GOT3 (cell line): ENCODE results near the gene PSPH.
"Not testable (repeated sequence)": the region's sequence is repeated elsewhere in the genome, so short reads cannot be mapped to it uniquely, and the experiment has no call there.

Experiments used
- DNase-seq: peaks from one replicate; lab custom pipeline; 2025; ENCODE audit warnings: mixed read lengths; lab: John Stamatoyannopoulos, UW

The PSPH gene

DNA sequence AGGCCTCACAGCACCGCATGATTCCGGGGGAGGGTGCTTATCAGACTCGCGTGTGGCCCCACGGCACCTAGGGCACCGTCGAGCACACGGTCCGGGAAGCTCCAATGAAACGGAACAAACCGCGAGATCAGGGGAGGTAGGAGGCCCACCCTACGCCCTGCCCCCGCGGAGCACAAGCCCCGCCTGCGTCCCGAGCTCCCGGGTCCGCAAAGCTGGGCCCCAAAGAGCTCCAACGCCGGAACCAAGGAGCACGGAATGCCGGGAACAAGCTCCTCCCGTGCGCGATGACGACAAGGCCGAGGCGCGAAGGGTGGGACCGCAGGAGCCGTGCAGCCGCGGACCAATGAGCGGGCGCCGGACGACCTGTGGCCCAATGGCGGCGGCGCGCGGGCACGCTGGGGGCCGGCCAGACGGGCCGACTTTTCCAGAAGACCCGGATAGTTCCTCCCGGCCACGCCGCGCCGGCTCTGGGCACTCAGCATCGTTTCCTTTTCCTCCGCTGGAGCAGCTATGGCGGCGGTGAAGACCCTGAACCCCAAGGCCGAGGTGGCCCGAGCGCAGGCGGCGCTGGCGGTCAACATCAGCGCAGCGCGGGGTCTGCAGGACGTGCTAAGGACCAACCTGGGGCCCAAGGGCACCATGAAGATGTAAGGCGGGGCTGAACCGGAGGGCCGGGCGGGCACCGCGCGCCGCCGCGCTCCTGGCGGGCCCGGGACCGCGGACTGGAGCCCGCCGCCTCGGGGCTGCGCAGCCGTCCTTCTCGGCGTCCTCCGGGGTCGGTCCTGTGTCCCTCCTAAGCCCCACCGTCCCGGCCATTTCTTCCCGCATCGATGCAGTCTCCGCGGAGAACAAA, at the start of gene PSPH, which contains the start of gene CCT6A:
PSPH (minus strand) TSS at position 106 of the 853 bp plus-strand sequence. CDS start 30,232 bp downstream, outside the sequence.
CCT6A (plus strand) TSS at position 427 of the 853 bp plus-strand sequence; CDS start at position 511, 84 bp downstream.
- peak; percentile 97 for DNase-seq

DNA sequence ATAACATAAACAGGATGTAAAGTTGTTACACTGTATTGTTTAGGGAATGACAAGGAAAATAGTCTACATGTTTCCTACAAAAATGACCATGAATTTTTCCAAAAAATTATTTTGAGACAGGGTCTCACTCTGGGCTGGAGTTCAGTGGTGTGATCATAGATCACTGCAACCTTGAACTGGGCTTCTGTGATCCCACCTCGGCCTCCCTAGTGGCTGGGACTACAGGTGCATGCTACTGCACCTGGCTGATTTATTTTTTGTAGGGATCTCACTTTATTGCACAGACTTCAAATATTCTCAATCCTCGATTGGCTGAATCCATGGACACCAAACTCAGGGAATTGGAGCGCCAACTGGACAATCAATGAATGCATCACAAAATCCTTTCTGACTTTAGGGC, 48.4 kb upstream of the PSPH start:
- no peak for DNase-seq

DNA sequence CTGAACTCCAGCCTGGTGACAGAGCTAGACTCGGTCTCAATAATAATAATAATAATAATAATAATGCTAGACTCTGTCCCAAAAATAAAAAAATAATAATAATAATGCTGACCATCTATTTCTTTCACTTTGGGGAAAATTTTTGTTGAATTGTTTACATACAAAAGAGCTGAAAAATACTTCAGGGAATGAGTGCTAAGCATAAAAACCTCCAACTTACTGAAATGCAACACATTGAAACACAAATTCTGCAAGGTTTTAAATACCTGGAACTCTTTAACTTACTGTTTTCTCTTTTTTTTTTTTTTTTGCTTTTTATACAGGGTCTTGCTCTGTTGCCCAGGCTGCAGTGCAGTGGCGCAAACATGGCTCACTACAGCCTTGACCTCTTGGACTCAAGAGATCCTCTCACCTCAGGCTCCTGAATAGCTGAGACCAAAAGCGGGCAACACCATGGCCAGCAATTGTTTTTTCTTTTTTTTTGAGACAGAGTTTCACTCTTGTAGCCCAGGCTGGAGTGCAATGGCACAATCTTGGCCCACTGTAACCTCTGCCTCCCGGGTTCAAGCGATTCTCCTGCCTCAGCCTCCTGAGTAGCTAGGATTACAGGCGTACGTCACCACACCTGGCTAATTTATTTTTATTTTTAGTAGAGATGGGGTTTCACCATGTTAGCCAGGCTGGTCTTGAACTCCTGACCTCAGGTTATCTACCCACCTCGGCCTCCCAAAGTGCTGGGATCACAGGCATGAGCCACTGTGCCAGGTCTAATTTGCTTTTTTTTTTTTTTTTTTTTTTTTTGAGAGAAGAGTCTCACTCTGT, 47.2 kb upstream of the PSPH start:
- not testable (repeated sequence) for DNase-seq

DNA sequence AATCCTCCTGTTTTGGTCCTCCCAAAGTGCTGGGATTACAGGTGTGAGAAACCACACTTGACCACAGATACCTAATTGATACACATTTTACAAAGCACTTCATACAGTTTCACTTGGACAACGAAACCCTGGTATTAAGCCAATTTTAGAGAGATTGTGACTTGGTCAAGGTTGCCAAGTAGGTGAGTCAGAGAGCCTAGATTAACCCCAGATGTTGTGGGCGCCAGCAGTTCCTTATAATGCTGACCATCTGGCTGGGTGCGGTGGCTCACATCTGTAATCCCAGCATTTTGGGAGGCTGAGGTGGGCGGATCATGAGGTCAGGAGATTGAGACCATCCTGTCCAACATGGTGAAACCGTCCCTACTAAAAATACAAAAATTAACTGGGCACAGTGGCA, 46.5 kb upstream of the PSPH start:
- DNase-seq = peak; percentile 36

DNA sequence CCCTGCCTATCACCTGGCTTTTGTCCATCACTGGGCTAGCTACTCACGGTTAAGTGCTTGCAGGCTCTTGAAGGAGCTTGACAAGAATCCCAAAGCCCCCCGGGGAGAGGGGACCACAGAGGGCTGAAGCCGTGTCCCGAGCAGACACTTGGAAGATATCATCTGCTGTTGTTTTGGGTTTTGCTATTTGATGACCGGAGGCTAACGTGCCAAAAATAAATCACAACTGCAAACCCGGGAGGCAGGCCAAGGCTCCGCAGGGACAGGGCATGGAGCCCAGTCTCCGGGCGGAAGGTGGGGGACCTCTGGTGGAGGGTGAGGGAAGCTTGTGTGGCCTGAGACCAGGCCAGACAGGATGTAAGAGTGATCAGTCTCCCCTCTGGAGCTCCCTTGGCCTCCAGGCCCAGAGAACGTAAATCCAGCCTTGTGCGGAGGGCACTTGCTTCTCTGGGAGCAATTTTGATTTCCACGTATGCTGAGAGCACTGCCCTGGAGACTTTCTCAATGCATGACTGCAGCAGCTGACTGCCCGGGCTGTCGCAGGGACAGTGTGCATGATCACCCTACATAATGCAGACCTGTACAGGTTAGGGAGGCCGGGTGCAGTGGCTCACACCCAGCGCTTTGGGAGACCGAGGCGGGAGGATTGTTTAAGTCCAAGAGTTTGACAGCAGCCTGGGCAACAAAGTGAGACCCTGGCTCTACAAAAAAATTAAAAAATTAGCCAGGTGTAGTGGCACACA, 41.7 kb upstream of the PSPH start, which contains the start of gene PHKG1:
PHKG1 (minus strand) TSS at position 164 of the 743 bp plus-strand sequence. CDS start 4,011 bp downstream, outside the sequence.
- peak; percentile 51 for DNase-seq

DNA sequence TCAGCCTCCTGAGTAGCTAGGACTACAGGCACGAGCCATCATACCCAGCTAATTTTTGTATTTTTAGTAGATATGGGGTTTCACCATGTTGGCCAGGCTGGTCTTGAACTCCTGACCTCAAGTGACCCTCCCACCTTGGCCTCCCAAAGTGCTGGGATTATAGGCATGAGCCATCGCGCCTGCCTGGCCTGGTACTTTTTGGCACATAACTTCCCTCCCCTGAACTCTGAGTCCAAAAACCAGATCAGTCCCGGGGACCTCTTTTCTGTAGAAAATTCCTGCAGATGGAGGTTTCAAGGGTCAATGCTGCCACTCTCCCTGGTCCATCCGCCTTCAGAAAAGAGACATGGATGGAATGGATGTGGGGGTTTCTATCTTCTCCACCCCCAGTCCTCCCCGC, 41.1 kb upstream of the PSPH start:
- not testable (repeated sequence) for DNase-seq

DNA sequence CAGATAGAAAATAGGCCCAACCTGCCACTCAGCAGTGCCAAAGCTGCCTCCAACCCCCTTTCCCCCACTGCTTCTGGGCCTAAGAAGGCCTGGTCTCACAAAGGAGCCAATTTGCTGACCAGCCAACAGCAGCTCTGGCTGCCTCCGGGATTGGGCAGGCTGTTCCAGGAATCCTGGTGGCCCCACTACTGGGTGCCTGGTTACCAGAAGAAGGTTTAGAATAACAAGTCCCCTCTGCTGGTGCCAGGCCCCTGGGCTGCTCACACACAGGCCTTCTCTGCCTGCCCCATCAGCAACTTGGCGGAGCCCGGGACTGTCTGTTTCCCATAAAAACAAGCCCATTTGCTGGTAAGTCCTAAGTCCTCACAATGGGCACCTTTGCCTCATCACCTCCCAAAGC, 40.3 kb upstream of the PSPH start:
- no peak for DNase-seq

DNA sequence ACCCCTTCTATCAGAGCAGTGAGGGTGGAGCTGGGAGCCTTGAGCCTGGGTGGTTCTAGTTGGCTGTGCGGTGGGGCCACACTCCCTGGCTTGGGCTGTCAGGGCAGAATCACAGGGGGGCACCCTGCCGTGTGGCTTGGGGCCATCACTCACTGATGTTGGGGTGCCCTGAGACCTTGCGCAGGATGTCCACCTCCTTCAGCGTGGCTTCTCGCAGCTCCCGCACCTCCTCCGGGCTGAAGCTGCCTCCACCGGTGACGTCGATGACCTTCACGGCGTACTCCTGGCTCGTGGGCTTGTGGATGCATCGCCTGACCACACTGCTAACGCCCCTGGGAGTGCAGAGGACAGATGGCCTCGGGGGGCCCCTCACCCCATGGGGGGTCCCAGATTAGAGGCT, 36.2 kb upstream of the PSPH start:
- no peak for DNase-seq

DNA sequence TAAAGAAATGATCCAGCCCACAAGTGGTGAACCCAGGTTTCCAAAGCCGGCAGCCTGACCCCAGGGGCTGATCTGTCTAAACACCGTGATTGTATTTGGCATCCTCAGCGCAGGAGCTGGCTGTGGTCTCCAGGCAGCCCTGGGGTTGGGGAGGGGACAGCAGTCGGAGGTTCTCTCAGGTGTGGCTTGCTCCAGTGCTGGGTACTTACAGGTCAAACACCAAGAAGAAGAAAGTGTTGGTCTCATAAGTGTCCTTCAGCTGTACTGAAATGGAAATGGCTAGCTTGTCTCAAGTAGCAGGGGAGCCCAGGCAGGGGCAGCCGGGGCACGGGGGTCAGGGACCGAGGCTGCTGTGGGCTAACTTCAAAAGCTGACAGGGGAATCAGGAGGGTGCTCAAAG, 35.5 kb upstream of the PSPH start:
- DNase-seq = no peak

DNA sequence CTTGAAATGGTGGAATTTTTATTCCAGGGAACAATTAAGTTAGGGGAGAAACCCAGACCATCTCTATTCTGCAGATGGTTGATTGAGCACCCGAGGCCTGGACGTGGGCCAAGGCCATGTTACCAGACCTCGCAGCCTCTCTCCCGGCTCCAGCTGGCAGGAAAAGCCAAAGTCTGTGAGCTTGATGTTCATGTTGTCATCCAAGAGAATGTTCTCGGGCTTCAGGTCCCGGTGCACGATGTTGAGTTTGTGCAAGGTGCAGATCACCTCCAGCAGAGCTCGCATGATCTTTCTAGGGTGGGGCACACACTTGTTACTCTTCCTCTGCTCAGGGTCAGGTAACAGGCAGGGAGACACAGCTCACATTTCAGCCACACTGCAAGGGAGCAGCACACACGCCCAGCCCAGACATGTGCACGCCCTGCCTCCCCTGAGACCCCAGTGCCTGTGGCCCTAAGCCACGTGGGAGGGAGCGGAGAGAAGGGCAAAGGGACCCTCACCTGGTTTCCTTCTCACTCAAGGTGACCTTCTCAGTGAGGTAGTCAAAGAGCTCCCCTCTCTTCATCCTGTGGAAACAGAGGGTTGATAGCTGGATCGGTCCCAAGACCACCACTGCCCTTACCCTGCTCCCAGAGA, 32.0 kb upstream of the PSPH start:
- DNase-seq = no peak

DNA sequence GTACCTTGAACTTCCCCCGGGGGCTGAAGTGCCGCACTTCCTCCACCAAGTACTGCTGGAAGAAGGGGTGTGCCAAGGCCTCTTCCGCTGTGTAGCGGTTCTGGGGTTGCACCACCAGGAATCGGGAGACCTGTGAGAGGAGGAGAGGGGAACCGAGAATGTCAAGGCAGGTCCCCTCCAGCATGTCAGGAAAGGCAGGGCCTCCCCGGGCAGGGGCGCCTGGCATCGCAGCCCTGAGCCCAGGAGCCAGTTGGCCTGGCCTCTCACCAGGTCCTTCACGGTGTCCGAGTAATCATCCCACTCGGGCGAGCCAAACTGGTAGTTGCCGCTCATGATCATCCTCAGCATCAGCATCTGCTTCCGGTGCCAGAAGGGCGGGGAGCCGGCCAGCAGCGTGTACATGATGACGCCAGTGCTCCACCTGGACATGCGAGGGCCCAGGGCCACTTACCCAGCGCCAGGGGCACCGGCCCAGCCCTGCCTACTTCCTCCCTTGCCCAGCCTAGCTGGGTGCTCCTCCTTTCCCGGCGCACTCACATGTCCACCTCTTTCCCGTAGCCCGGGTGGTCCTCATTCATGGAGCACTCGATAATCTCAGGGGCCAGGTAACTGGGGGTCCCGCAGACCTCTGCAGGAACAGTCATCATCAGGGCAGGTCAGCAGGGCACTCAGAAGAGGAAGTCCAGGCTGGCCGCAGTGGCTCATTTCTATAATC, 30.5 kb upstream of the PSPH start:
- DNase-seq = no peak

DNA sequence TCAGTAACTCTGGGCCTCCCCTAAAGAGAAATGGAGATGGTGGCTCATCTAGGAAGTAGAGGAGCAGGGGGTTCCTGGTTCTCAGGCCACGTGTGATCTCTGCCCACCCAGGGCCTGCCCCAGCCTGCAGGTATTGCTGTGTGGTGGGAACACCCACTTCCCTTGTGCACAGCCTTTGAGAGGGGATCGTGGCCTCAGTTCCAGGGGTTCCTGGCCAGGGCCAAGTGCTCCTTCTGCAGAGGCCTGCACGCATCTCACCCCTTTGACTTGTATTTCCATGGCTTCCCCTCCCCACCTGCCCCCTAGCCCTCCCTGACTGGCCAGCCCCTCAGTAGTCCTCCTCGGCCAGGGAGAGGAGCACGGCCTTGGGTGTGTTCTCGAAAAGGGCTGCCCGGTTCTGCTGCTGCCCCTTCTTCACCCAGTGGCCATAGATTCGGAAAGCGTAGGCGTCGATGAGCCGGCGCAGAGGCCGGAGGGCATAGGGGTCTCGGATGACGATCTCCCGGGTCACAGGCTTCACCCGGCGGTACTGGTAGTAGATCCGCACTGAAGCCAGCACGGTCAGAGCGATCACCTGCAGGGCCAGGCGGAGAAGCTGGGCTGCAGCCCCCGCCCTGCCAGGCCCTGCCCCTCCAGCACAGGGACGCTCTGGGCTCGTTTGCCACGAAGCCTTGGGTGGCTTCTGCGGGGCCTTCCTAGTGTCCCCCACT, 29.6 kb upstream of the PSPH start:
- DNase-seq = not testable (repeated sequence)

DNA sequence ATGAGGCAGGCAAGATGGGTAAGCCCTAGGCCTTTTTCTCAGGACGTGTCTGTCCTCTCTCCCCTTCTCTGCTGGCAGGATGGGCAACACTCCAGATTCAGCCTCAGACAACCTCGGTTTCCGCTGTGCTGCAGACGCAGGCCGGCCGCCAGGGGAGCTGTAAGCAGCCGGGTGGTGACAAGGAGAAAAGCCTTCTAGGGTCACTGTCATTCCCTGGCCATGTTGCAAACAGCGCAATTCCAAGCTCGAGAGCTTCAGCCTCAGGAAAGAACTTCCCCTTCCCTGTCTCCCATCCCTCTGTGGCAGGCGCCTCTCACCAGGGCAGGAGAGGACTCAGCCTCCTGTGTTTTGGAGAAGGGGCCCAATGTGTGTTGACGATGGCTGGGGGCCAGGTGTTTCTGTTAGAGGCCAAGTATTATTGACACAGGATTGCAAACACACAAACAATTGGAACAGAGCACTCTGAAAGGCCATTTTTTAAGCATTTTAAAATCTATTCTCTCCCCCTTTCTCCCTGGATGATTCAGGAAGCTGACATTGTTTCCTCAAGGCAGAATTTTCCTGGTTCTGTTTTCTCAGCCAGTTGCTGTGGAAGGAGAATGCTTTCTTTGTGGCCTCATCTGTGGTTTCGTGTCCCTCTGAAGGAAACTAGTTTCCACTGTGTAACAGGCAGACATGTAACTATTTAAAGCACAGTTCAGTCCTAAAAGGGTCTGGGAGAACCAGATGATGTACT, 28.4 kb upstream of the PSPH start:
- DNase-seq = no peak

DNA sequence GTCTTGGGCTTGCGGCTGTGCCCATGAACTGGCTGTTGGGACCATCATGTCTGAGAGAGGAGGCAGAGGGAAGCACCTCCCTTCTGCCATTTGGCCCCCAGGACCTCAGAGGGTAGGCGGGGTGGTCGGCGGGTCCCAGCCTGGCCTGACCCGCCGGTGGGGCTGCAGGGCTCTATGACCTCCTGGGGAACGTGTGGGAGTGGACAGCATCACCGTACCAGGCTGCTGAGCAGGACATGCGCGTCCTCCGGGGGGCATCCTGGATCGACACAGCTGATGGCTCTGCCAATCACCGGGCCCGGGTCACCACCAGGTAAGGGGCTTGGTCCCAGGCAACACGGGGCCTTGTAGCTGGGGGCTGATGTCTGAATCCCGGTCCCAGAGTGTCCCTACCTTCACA, 27.0 kb upstream of the PSPH start:
- DNase-seq = no peak

DNA sequence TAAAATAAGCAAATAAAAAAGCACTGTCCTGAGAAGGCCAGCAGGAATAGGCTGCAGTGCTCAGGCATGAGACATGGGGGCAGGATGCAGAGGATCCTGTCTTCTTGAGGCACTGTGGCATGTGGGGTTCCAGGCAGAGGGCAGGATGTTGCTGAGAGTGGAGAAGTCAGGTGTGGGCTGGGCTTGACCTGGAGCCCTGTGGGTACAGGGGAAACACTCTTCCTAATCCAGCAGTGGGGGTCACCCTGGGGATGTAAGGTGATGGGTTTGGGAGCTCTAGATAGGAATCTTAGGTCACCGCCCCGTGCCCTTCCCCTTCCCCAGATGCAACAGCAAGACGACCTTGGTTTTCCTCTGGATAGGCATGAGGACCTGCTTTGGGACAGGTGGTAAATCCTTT, 26.4 kb upstream of the PSPH start:
- no peak for DNase-seq

DNA sequence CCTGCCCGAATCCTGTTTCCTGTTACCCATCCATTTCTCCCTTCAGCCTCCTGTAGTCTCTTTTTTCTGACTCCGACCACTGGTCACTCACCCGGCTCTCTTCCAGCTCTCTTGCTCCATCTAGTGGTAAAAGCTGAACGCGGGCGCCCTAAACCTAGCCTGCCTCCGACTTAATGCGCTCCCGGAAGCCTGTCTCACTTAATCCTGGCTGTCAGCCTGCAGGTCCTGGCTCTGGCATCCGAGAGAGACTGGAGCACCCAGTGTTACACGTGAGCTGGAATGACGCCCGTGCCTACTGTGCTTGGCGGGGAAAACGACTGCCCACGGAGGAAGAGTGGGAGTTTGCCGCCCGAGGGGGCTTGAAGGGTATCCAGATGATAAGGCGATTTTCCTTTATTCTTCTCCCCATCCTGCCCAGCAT, 23.1 kb upstream of the PSPH start:
- DNase-seq = peak; percentile 47

DNA sequence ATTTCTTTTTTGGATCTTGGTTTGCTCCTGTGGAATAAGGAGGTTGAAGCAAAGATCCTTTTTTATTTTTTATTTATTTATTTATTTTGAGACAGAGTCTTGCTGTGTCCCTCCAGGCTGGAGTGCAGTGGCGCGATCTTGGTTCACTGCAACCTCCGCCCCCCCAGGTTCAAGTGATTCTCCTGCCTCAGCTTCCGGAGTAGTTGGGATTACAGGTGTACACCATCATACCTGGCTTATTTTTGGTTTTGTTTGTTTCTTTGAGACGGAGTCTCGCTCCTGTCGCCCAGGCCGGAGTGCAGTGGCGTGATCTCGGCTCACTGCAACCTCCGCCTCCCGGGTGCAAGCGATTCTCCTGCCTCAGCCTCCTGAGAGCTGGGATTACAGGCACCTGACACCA, 15.1 kb upstream of the PSPH start:
- not testable (repeated sequence) for DNase-seq

DNA sequence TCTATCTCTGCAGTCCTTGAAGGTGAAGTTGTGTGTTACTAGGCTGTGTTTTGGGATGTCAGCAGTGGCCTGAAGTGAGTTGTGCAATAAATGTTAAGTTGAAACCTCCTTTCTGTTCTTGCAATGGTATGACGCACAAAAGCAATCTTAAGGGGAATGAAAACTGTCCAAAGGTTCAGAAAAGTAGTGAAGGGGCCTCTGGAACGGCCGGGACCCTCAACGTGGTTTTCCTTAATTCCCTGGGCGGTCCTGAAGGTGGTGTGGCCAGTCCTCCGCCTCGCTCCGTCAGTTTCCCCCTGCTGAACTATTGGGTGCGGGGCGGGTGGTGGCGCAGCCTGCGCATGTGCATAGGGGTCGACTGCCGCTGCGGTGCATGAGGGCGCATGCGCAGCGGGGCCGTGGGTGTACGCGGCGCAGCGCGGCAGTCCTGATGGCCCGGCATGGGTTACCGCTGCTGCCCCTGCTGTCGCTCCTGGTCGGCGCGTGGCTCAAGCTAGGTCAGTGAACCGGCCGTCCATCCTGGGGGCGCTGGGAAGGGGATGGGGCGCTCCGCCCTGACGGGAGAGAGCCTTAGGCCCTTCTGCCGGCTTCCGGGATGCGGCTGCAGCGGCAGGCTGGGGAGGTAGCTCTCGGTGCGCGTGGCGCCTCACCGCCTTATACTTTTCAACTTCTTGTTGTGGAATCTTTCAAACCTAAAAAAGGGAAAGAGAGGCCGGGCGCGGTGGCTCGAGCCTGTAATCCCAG, 12.8 kb upstream of the PSPH start, which contains the start of gene SUMF2:
SUMF2 (plus strand) TSS at position 405 of the 744 bp plus-strand sequence; CDS start at position 431, 26 bp downstream.
- DNase-seq = peak; percentile 85

DNA sequence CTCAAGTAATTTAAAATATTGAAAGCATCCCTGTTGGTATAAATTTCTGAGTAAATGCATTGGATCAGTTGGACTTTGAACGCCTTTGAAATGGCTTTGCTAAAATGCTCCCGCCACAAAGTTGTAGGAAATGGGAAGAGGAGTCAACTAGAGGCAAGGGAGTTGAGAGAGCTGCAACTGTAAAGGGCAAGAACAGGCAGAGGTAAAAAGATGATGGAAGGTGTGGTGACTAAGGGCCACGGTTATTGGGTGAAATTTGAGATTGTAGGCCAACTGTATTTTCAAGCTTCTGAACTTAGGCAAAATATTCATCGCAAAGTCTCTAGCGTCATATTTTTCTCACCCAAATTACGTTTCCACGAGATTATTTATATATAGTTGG, 12.2 kb upstream of the PSPH start:
- DNase-seq = no peak
